ENCODE results near the gene MRPL34.

GRCh38 chr19:17324357-17325114, 18.9 kb downstream of the MRPL34 start:
- no peak for TF ChIP-seq NEUROD1 (IDR thresholded peaks at IDR 0.05; ENCODE audit: borderline replicate concordance, low read depth, low read length, partially characterized antibody)
- TF ChIP-seq ZNF512 (tag; IDR thresholded peaks at IDR 0.05) = no peak
- TF ChIP-seq TOE1 (IDR thresholded peaks at IDR 0.05; ENCODE audit: borderline replicate concordance) = no peak
- no peak for TF ChIP-seq TOE1 (CRISPR knock-in tag; IDR thresholded peaks at IDR 0.05; ENCODE audit: borderline replicate concordance, low read depth)
- TF ChIP-seq CTCF (IDR thresholded peaks at IDR 0.05 in 2 of 3, conservative IDR thresholded peaks at IDR 0.05 in 1 of 3; ENCODE audit: insufficient read depth in 2 of 3, low read depth in 1 of 3, low read length in 3 of 3) = no peak
- TF ChIP-seq NR2F6 (CRISPR knock-in tag; IDR thresholded peaks at IDR 0.05) = no peak
- TF ChIP-seq THRA (IDR thresholded peaks at IDR 0.05) = no peak
- TF ChIP-seq MAX (CRISPR knock-in tag; IDR thresholded peaks at IDR 0.05) = no peak
- TF ChIP-seq NFRKB (IDR thresholded peaks at IDR 0.05; ENCODE audit: low read depth) = no peak
- TF ChIP-seq IRF1 (CRISPR knock-in tag; IDR thresholded peaks at IDR 0.05; ENCODE audit: borderline replicate concordance) = no peak
- TF ChIP-seq NCOR1 (IDR thresholded peaks at IDR 0.05) = no peak
- TF ChIP-seq EZH2 (IDR thresholded peaks at IDR 0.05; ENCODE audit: borderline replicate concordance, low read depth, low read length) = no peak
- no peak for TF ChIP-seq ATF6 (CRISPR knock-in tag; IDR thresholded peaks at IDR 0.05)
- no peak for TF ChIP-seq ATF2 (CRISPR knock-in tag; IDR thresholded peaks at IDR 0.05)
- no peak for TF ChIP-seq NRF1 (conservative IDR thresholded peaks at IDR 0.05 in 1 of 2, IDR thresholded peaks at IDR 0.05 in 1 of 2)

All from K562 (cell line).